Suppressor macrophage treated with lipopolysaccharide for 4 hours (primary cell): ENCODE results near the gene RBP3.

Experiments used
- DNase-seq: peaks from one replicate; pipeline ENCODE4 v3.0.0-alpha.2; 2020

The RBP3 gene

GRCh38 chr10:47319784-47320183 is 28.4 kb upstream of the RBP3 start:
- no peak for DNase-seq

GRCh38 chr10:47320812-47321211 is 27.4 kb upstream of the RBP3 start:
- no peak for DNase-seq

- DNase-seq: no peak
Observed at GRCh38 chr10:47321521-47322195, 26.5 kb upstream of the RBP3 start.

- DNase-seq: no peak
Observed at GRCh38 chr10:47322300-47323061, 25.7 kb upstream of the RBP3 start, which contains the start of gene GDF2. Gene GDF2 (plus strand): TSS chr10:47322454. CDS start chr10:47322669, 215 bp downstream.

GRCh38 chr10:47323087-47323486 is 25.1 kb upstream of the RBP3 start:
- DNase-seq: no peak

GRCh38 chr10:47323636-47324296 is 24.4 kb upstream of the RBP3 start:
- no peak for DNase-seq

- no peak for DNase-seq
Observed at GRCh38 chr10:47325303-47326291, 22.6 kb upstream of the RBP3 start.

GRCh38 chr10:47326306-47326926 is 21.7 kb upstream of the RBP3 start:
- DNase-seq: no peak

GRCh38 chr10:47326927-47327330 is 21.2 kb upstream of the RBP3 start:
- DNase-seq: no peak

- no peak for DNase-seq
Observed at GRCh38 chr10:47329855-47330254, 18.3 kb upstream of the RBP3 start.

- no peak for DNase-seq
Observed at GRCh38 chr10:47330366-47330765, 17.8 kb upstream of the RBP3 start.

- DNase-seq: no peak
Observed at GRCh38 chr10:47330804-47331203, 17.4 kb upstream of the RBP3 start.

- no peak for DNase-seq
Observed at GRCh38 chr10:47331491-47331890, 16.7 kb upstream of the RBP3 start.

GRCh38 chr10:47331954-47332353 is 16.2 kb upstream of the RBP3 start:
- DNase-seq: no peak

GRCh38 chr10:47332371-47332770 is 15.8 kb upstream of the RBP3 start:
- DNase-seq: no peak

GRCh38 chr10:47332946-47333345 is 15.2 kb upstream of the RBP3 start:
- no peak for DNase-seq

- no peak for DNase-seq
Observed at GRCh38 chr10:47333532-47333931, 14.6 kb upstream of the RBP3 start.

GRCh38 chr10:47334466-47335295 is 13.5 kb upstream of the RBP3 start:
- no peak for DNase-seq

- no peak for DNase-seq
Observed at GRCh38 chr10:47335906-47336305, 12.3 kb upstream of the RBP3 start.

- DNase-seq: no peak
Observed at GRCh38 chr10:47336387-47337134, 11.6 kb upstream of the RBP3 start.
